Measurements from ENCODE around the gene GIMD1. TPM values are rescaled to one million over a fixed set of nuclear protein-coding genes. Genes with fewer than 3 reads are reported as not detected.

GIMD1 gene
- total and polyA plus RNA-seq, 9 of the 15 experiments (the other 6 are each of a cell fraction or from before 2014, with no cell fraction given) = not detected

DNA sequence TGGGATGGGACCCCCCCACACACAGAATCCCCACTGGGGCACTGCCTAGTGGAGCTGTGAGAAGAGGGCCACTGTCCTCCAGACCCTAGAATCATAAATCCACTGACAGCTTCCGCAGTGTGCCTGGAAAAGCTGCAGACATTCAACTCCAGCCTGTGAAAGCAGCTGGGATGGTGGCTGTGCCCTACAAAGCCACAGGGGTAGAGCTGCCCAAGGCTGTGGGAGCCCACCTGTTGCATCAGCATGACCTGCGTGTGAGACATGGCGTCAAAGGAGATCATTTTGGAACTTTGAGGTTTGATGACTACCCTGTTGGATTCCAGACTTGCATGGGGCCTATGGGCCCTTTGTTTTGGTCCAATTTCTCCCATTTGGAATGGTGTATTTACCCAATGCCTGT is 29.9 kb downstream of the GIMD1 start:
- no peak overlapping the region for H3K4me2 ChIP-seq (ENCODE audit: insufficient read depth, low read length)
- 100% methylated on average over 3 of the region's 3 CpGs for WGBS (ENCODE audit: insufficient coverage, low coverage, missing lambda C conversion rate)
- H3K36me3 ChIP-seq (ENCODE audit: control insufficient read depth, insufficient read depth, low read length) = peaks cover 73% of the 10 kb centered on the region
- no peaks in the 10 kb centered on the region for H4K20me1 ChIP-seq (replicated peaks; ENCODE audit: control insufficient read depth, insufficient read depth, low read length)
- no peaks in the 10 kb centered on the region for H3K9me1 ChIP-seq (ENCODE audit: control insufficient read depth, insufficient read depth, low read length)
- no peak for FAIRE-seq
- no peak overlapping the region for H3K27ac ChIP-seq (ENCODE audit: extremely low read depth, low read depth, low read length)
- H2AFZ ChIP-seq (ENCODE audit: low read depth, low read length) = no peak overlapping the region
- ChIA-PET POLR2A (interaction anchor here (0.6 kb wide), 1 partner anchor 1382 kb away, joined by 3 read pairs; no protein-coding TSS in a partner anchor), CTCF (ENCODE audit: low intra/inter-chr PET ratio) (no interaction called here)
- H3K4me3 ChIP-seq = no peak overlapping the region
- in situ Hi-C loops (cut with MboI) = no loop called here
- intact Hi-C loops (cut with micrococcal nuclease) = no loop called here
- BruUV-seq (replicated peaks) = no TSS peak
- TF ChIP-seq, protein P1, sequence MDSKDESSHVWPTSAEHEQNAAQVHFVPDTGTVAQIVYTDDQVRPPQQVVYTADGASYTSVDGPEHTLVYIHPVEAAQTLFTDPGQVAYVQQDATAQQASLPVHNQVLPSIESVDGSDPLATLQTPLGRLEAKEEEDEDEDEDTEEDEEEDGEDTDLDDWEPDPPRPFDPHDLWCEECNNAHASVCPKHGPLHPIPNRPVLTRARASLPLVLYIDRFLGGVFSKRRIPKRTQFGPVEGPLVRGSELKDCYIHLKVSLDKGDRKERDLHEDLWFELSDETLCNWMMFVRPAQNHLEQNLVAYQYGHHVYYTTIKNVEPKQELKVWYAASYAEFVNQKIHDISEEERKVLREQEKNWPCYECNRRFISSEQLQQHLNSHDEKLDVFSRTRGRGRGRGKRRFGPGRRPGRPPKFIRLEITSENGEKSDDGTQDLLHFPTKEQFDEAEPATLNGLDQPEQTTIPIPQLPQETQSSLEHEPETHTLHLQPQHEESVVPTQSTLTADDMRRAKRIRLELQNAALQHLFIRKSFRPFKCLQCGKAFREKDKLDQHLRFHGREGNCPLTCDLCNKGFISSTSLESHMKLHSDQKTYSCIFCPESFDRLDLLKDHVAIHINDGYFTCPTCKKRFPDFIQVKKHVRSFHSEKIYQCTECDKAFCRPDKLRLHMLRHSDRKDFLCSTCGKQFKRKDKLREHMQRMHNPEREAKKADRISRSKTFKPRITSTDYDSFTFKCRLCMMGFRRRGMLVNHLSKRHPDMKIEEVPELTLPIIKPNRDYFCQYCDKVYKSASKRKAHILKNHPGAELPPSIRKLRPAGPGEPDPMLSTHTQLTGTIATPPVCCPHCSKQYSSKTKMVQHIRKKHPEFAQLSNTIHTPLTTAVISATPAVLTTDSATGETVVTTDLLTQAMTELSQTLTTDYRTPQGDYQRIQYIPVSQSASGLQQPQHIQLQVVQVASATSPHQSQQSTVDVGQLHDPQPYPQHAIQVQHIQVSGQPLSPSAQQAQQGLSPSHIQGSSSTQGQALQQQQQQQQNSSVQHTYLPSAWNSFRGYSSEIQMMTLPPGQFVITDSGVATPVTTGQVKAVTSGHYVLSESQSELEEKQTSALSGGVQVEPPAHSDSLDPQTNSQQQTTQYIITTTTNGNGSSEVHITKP (IDR thresholded peaks at IDR 0.05; ENCODE audit: partially characterized antibody) = no peak
- TF ChIP-seq, protein P2, sequence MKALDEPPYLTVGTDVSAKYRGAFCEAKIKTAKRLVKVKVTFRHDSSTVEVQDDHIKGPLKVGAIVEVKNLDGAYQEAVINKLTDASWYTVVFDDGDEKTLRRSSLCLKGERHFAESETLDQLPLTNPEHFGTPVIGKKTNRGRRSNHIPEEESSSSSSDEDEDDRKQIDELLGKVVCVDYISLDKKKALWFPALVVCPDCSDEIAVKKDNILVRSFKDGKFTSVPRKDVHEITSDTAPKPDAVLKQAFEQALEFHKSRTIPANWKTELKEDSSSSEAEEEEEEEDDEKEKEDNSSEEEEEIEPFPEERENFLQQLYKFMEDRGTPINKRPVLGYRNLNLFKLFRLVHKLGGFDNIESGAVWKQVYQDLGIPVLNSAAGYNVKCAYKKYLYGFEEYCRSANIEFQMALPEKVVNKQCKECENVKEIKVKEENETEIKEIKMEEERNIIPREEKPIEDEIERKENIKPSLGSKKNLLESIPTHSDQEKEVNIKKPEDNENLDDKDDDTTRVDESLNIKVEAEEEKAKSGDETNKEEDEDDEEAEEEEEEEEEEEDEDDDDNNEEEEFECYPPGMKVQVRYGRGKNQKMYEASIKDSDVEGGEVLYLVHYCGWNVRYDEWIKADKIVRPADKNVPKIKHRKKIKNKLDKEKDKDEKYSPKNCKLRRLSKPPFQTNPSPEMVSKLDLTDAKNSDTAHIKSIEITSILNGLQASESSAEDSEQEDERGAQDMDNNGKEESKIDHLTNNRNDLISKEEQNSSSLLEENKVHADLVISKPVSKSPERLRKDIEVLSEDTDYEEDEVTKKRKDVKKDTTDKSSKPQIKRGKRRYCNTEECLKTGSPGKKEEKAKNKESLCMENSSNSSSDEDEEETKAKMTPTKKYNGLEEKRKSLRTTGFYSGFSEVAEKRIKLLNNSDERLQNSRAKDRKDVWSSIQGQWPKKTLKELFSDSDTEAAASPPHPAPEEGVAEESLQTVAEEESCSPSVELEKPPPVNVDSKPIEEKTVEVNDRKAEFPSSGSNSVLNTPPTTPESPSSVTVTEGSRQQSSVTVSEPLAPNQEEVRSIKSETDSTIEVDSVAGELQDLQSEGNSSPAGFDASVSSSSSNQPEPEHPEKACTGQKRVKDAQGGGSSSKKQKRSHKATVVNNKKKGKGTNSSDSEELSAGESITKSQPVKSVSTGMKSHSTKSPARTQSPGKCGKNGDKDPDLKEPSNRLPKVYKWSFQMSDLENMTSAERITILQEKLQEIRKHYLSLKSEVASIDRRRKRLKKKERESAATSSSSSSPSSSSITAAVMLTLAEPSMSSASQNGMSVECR (CRISPR knock-in tag; IDR thresholded peaks at IDR 0.05) = no peak
- TF ChIP-seq, protein P3, sequence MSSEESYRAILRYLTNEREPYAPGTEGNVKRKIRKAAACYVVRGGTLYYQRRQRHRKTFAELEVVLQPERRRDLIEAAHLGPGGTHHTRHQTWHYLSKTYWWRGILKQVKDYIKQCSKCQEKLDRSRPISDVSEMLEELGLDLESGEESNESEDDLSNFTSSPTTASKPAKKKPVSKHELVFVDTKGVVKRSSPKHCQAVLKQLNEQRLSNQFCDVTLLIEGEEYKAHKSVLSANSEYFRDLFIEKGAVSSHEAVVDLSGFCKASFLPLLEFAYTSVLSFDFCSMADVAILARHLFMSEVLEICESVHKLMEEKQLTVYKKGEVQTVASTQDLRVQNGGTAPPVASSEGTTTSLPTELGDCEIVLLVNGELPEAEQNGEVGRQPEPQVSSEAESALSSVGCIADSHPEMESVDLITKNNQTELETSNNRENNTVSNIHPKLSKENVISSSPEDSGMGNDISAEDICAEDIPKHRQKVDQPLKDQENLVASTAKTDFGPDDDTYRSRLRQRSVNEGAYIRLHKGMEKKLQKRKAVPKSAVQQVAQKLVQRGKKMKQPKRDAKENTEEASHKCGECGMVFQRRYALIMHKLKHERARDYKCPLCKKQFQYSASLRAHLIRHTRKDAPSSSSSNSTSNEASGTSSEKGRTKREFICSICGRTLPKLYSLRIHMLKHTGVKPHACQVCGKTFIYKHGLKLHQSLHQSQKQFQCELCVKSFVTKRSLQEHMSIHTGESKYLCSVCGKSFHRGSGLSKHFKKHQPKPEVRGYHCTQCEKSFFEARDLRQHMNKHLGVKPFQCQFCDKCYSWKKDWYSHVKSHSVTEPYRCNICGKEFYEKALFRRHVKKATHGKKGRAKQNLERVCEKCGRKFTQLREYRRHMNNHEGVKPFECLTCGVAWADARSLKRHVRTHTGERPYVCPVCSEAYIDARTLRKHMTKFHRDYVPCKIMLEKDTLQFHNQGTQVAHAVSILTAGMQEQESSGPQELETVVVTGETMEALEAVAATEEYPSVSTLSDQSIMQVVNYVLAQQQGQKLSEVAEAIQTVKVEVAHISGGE (CRISPR knock-in tag; IDR thresholded peaks at IDR 0.05) = no peak
- no peak for TF ChIP-seq BDP1 (IDR thresholded peaks at IDR 0.05; ENCODE audit: insufficient read depth, insufficient read length)
- TF ChIP-seq STAT5B (CRISPR knock-in tag; IDR thresholded peaks at IDR 0.05) = no peak
- no peak for TF ChIP-seq SMARCE1 (IDR thresholded peaks at IDR 0.05)
- no peak for ATAC-seq
- H3K9ac ChIP-seq (ENCODE audit: insufficient read depth in 1 of 2, low read depth in 2 of 2, low read length in 2 of 2) = no peak overlapping the region
- H3K27me3 ChIP-seq (ENCODE audit: control insufficient read depth in 2 of 2, insufficient read depth in 2 of 2, low read length in 2 of 2) = no peaks in the 10 kb centered on the region
- no peak for DNase-seq (ENCODE audit: extremely low read depth in 1 of 4, low spot score in 3 of 4)
- H3K79me2 ChIP-seq (ENCODE audit: control insufficient read depth, insufficient read depth, low read length) = peaks cover 36% of the 10 kb centered on the region
- 0 out of 5 replicates have a peak, but pooled peaks cover 0 to 2% of the 10 kb centered on the region in 2 experiments for H3K4me1 ChIP-seq (replicated peaks in 1 of 2; ENCODE audit: control insufficient read depth in 2 of 2, insufficient read depth in 2 of 2, low read length in 2 of 2)
- peaks cover 1% of the 10 kb centered on the region; the same call in 1 of the 2 replicates for H3K9me3 ChIP-seq (replicated peaks; ENCODE audit: control insufficient read depth, insufficient read depth, low read depth, low read length)

All from K562 (cell line).